ENCODE data around the gene CNGA2.

Gene CNGA2

DNA sequence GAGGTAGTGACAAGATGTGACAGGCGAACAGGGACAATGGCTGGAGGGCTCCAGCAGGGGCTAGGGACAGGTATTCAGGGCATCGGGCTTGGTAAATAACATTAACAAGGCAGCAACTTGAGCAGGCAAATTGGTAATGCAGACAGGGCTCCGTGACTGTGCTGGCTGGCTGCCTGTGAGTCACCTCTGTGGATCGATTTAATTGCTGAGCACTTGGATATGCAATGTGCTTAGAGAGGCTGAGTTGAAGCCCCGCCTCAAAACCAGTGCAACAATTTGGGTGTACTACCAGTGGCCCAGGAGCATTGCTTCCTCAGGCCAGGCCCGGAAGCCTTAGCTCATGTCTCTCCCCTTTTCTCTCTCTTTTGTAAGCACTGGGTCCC lies 19.5 kb downstream of the CNGA2 start:
- no peak overlapping the region for H3K9ac ChIP-seq (ENCODE audit: low read length)
- H3K4me3 ChIP-seq (ENCODE audit: insufficient read depth, low read length, poor library complexity, severe bottlenecking): no peak overlapping the region
- H3K4me2 ChIP-seq (ENCODE audit: low read depth, low read length, poor library complexity, severe bottlenecking): no peak overlapping the region
- no peaks in the 10 kb centered on the region for H4K20me1 ChIP-seq (ENCODE audit: low read depth, low read length)
- H3K27me3 ChIP-seq (ENCODE audit: low read length): no peaks in the 10 kb centered on the region
- no peak overlapping the region for H2AFZ ChIP-seq (ENCODE audit: low read depth, low read length, severe bottlenecking)
- TF ChIP-seq, protein P1, sequence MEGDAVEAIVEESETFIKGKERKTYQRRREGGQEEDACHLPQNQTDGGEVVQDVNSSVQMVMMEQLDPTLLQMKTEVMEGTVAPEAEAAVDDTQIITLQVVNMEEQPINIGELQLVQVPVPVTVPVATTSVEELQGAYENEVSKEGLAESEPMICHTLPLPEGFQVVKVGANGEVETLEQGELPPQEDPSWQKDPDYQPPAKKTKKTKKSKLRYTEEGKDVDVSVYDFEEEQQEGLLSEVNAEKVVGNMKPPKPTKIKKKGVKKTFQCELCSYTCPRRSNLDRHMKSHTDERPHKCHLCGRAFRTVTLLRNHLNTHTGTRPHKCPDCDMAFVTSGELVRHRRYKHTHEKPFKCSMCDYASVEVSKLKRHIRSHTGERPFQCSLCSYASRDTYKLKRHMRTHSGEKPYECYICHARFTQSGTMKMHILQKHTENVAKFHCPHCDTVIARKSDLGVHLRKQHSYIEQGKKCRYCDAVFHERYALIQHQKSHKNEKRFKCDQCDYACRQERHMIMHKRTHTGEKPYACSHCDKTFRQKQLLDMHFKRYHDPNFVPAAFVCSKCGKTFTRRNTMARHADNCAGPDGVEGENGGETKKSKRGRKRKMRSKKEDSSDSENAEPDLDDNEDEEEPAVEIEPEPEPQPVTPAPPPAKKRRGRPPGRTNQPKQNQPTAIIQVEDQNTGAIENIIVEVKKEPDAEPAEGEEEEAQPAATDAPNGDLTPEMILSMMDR (IDR thresholded peaks at IDR 0.05; ENCODE audit: insufficient read depth, low read length, poor library complexity, severe bottlenecking): no peak
- TF ChIP-seq EZH2phosphoT487 (conservative IDR thresholded peaks at IDR 0.05; ENCODE audit: low read length): no peak
- no peaks in the 10 kb centered on the region for H3K9me2 ChIP-seq (replicated peaks; ENCODE audit: insufficient read depth, low read length)
- H3K36me3 ChIP-seq (ENCODE audit: low read length): no peaks in the 10 kb centered on the region
- H3K27ac ChIP-seq (ENCODE audit: low read depth, low read length): no peak overlapping the region
- no peaks in the 10 kb centered on the region for H3K79me2 ChIP-seq (ENCODE audit: insufficient read depth, low read length)
- H3K9me3 ChIP-seq (ENCODE audit: insufficient read depth, low read length): no peaks in the 10 kb centered on the region
- H3F3A ChIP-seq (ENCODE audit: insufficient read depth): no peaks in the 10 kb centered on the region

DNA sequence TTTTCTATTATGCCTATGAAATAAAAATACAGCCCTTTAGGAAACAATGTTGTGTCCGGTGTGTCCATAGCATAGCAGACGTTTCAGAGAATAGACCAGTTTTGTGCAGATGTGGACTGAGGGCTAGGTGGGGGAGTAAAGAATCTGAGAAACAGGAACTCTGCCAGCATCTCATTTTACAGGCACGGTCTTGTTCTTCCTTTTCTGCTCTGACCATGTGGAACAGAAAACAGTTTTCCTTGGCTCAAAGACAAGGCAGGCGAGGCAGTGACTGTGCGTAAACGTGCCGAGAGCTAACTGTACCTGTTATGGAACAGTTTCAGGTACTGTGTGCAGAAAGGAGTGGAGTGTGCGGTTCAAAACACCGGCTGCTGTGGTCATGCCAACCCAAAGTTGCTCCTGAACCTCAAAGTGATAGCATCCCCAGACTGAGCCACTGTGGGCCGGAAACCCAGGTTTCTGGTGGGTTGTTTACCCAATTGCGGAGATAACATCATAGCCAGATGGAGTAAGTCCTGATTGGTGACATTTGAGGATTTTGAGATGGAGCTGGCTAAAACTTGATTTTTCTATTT lies 20.2 kb downstream of the CNGA2 start:
- no peak for TF ChIP-seq EZH2phosphoT487 (conservative IDR thresholded peaks at IDR 0.05; ENCODE audit: low read length)
- TF ChIP-seq, protein P1 (IDR thresholded peaks at IDR 0.05; ENCODE audit: insufficient read depth, low read length, poor library complexity, severe bottlenecking): no peak
- no peaks in the 10 kb centered on the region for H3K9me2 ChIP-seq (replicated peaks; ENCODE audit: insufficient read depth, low read length)
- no peak overlapping the region for H3K4me3 ChIP-seq (ENCODE audit: insufficient read depth, low read length, poor library complexity, severe bottlenecking)
- H4K20me1 ChIP-seq (ENCODE audit: low read depth, low read length): no peaks in the 10 kb centered on the region
- H3K27me3 ChIP-seq (ENCODE audit: low read length): no peaks in the 10 kb centered on the region
- H3K9me3 ChIP-seq (ENCODE audit: insufficient read depth, low read length): no peaks in the 10 kb centered on the region
- H3K27ac ChIP-seq (ENCODE audit: low read depth, low read length): no peak overlapping the region
- no peak overlapping the region for H3K4me2 ChIP-seq (ENCODE audit: low read depth, low read length, poor library complexity, severe bottlenecking)
- H2AFZ ChIP-seq (ENCODE audit: low read depth, low read length, severe bottlenecking): no peak overlapping the region
- no peaks in the 10 kb centered on the region for H3F3A ChIP-seq (ENCODE audit: insufficient read depth)
- no peak overlapping the region for H3K9ac ChIP-seq (ENCODE audit: low read length)
- no peaks in the 10 kb centered on the region for H3K36me3 ChIP-seq (ENCODE audit: low read length)
- H3K79me2 ChIP-seq (ENCODE audit: insufficient read depth, low read length): no peaks in the 10 kb centered on the region

DNA sequence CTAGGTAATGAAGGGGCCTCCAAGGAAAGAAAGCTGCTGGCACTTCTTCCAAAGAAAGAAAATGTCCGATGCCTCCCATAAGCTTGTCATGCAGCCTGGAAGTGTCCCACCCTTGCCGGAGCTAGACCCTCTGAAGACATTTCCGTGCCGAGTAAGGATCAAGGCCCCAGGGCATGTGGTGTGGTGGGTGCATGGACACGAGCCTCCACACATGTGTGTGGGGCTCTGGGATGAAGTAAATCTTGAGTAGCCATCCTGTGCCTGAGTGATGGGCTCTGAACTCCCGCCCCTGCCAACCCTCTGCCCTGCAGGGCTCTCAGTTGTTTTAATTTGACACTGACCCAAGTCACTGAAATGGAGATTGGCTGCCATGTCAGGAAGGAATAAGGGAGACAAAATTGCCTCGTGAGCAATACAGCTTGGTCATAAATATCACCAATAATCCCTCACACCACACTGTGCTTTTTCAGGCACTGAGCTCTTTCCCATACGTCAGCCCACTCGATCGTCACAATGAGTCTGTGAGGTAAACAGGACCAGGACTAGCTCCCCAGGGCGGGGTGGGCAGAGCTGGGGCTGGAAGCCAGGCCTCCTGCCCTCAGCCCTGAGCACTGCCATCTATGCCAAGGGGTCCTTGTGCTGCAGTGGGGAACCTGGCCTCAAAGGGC lies 24.6 kb downstream of the CNGA2 start:
- TF ChIP-seq, protein P1 (IDR thresholded peaks at IDR 0.05; ENCODE audit: insufficient read depth, low read length, poor library complexity, severe bottlenecking): no peak
- no peak for TF ChIP-seq EZH2phosphoT487 (conservative IDR thresholded peaks at IDR 0.05; ENCODE audit: low read length)
- no peaks in the 10 kb centered on the region for H3K36me3 ChIP-seq (ENCODE audit: low read length)
- H3K79me2 ChIP-seq (ENCODE audit: insufficient read depth, low read length): no peaks in the 10 kb centered on the region
- no peaks in the 10 kb centered on the region for H3K9me2 ChIP-seq (replicated peaks; ENCODE audit: insufficient read depth, low read length)
- H3K27ac ChIP-seq (ENCODE audit: low read depth, low read length): no peak overlapping the region
- H3F3A ChIP-seq (ENCODE audit: insufficient read depth): no peaks in the 10 kb centered on the region
- H2AFZ ChIP-seq (ENCODE audit: low read depth, low read length, severe bottlenecking): no peak overlapping the region
- H3K9ac ChIP-seq (ENCODE audit: low read length): no peak overlapping the region
- no peaks in the 10 kb centered on the region for H3K27me3 ChIP-seq (ENCODE audit: low read length)
- H3K4me3 ChIP-seq (ENCODE audit: insufficient read depth, low read length, poor library complexity, severe bottlenecking): no peak overlapping the region
- no peaks in the 10 kb centered on the region for H3K9me3 ChIP-seq (ENCODE audit: insufficient read depth, low read length)
- no peaks in the 10 kb centered on the region for H4K20me1 ChIP-seq (ENCODE audit: low read depth, low read length)
- H3K4me2 ChIP-seq (ENCODE audit: low read depth, low read length, poor library complexity, severe bottlenecking): no peak overlapping the region
